ENCODE data around the gene SMARCA1. TPM values are rescaled to one million over a fixed set of nuclear protein-coding genes. Genes with fewer than 3 reads are reported as not detected.
A peak's percentile ranks its signal among the peaks of the same experiment; 100 is the strongest.

Gene SMARCA1
- total RNA-seq, 3 donors from 2014 or later: 3.1 to 31.6 (median 6.0) TPM

DNA sequence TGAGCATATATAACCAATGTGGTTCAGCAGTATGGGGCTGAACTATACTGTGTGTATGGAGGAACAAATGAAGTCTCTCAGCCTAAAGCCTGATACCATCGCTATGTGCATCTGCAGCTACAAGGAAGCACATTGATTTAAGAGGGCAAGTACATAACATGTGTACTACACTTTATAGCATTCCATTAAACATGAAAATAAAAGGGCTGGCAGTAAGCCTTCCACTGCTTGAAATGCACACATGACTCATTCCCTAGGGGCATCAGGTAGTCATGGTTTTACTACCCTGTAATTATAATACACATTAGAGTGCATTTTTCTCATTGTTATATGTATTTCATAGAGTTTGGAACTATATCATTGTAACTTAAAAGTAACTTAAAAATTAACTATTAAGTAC is 51.2 kb downstream of the SMARCA1 start:
- Histone ChIP-seq H3K9me3 (no peaks in the 10 kb centered on the region), H3K36me3 (ENCODE audit: low read depth) (no peaks in the 10 kb centered on the region), H3K4me1 (ENCODE audit: low read depth) (no peaks in the 10 kb centered on the region), H3K4me3 (no peak overlapping the region)
- intact Hi-C loops (cut with DNase I, micrococcal nuclease): no loop called here
- TF ChIP-seq CTCF (IDR thresholded peaks at IDR 0.05): no peak
- ATAC-seq (peak; percentile 66), DNase-seq (no peak)

DNA sequence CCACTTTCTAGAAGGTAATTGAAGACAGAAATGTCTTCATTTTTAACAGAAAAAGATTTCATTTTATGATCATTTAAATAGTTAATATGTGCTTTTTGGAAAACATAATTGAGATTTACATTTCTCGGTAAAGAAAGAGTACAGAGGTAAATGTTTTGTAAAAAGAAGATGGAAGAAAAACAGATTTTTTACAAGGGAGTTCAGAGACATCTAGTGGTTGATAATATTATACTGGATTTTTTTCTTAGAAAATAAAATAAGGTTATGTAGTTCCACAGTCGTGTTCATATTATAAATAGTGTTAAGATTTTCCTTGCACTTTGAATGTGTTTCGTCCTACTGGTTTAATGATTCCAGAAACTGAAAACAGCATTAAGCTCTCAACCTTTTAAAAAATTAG is 60.6 kb downstream of the SMARCA1 start:
- H3K9me3 ChIP-seq: no peaks in the 10 kb centered on the region
- no peak for TF ChIP-seq CTCF (IDR thresholded peaks at IDR 0.05)
- ATAC-seq: no peak
- H3K4me3 ChIP-seq: no peak overlapping the region
- intact Hi-C loops (cut with DNase I, micrococcal nuclease): no loop called here
- DNase-seq: no peak
- H3K4me1 ChIP-seq (ENCODE audit: low read depth): no peaks in the 10 kb centered on the region
- H3K36me3 ChIP-seq (ENCODE audit: low read depth): no peaks in the 10 kb centered on the region

DNA sequence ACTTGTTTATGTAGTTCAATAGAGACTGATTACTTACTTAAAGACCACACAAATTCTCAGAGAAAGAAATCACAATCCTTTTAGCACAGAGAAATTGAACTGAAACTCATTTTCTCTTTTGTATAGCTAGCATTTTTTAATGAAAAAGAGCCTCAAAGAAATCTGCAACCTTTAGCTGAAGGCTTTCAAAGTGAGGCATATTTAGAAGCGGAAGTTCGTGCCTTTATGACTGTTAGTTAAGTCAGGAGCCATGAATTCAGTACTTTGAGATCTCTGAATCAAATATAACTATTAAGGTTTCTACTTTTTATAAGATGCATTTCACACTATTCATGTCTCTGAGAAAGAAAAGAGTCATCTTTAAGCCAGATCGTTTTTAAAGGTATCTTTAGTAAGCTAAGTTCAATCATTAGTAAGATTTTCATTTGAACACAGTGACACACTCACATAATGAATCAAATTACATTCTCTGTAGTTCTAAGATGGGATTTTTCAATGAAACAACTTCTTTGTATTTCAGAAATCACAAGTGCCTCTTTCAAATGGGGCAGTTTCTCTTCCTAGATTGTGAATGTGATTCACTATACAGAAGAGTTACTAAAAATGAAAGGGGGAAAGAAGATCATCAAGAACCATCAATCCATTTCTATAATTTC is 61.4 kb downstream of the SMARCA1 start:
- H3K9me3 ChIP-seq: no peaks in the 10 kb centered on the region
- no peaks in the 10 kb centered on the region for H3K36me3 ChIP-seq (ENCODE audit: low read depth)
- no peak for TF ChIP-seq CTCF (IDR thresholded peaks at IDR 0.05)
- DNase-seq (no peak), ATAC-seq (no peak)
- H3K4me1 ChIP-seq (ENCODE audit: low read depth): no peaks in the 10 kb centered on the region
- no peak overlapping the region for H3K4me3 ChIP-seq
- intact Hi-C loops (cut with DNase I, micrococcal nuclease): no loop called here

DNA sequence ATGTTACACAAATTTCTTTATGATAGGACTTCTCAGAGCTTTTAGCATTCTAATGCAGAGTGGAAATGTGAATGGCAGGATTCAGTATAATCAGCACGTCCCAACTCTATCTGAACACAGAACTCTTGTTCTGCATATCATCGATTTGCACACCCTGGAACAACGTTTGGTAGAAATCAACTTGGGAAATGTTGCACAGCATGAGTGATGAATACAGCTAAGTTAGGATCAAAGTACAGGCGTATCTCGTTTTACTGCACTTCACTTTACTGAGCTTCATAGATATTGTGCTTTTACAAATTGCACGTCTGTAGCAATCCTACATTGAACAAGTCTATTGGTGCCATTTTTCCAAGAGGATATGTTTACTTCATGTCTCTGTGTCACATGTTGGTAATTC is 70.8 kb downstream of the SMARCA1 start:
- no peaks in the 10 kb centered on the region for H3K36me3 ChIP-seq (ENCODE audit: low read depth)
- H3K4me3 ChIP-seq: no peak overlapping the region
- no peak for TF ChIP-seq CTCF (IDR thresholded peaks at IDR 0.05)
- intact Hi-C loops (cut with DNase I, micrococcal nuclease): no loop called here
- H3K9me3 ChIP-seq: no peaks in the 10 kb centered on the region
- no peaks in the 10 kb centered on the region for H3K4me1 ChIP-seq (ENCODE audit: low read depth)
- ATAC-seq (no peak), DNase-seq (no peak)

DNA sequence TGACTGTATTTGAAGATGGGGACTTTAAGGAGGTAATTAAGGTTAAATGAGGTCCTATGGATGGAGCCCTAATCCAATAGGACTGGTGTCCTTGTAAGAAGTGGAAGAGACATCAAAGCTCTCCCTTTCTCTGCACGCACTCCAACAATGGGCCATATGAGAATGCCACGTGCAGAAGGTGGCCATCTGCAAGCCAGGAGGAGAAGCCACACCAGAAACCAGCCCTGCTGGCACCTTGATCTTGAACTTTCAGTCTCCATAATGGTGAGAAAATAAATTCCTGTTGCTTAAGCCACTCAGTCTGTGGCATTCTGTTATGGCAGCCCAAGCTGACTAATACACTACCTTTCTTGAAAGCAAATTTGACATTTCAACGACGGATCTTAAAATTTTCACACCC is 73.2 kb downstream of the SMARCA1 start:
- Histone ChIP-seq H3K36me3 (ENCODE audit: low read depth) (no peaks in the 10 kb centered on the region), H3K4me1 (ENCODE audit: low read depth) (no peaks in the 10 kb centered on the region), H3K9me3 (no peaks in the 10 kb centered on the region), H3K4me3 (no peak overlapping the region)
- ATAC-seq: no peak
- no peak for DNase-seq
- intact Hi-C loops (cut with DNase I, micrococcal nuclease): no loop called here
- no peak for TF ChIP-seq CTCF (IDR thresholded peaks at IDR 0.05)

GRCh38 chrX:129449148-129449547 is 74.1 kb downstream of the SMARCA1 start:
- DNase-seq (no peak), ATAC-seq (no peak)
- no peaks in the 10 kb centered on the region for H3K36me3 ChIP-seq (ENCODE audit: low read depth)
- no peak for TF ChIP-seq CTCF (IDR thresholded peaks at IDR 0.05)
- no peaks in the 10 kb centered on the region for H3K9me3 ChIP-seq
- no peaks in the 10 kb centered on the region for H3K4me1 ChIP-seq (ENCODE audit: low read depth)
- no peak overlapping the region for H3K4me3 ChIP-seq
- intact Hi-C loops (cut with DNase I, micrococcal nuclease): no loop called here

All from mucosa of descending colon (tissue), 3 donors.